Pancreas (tissue), 10 donors: ENCODE measurements around the gene P4HA1. TPM values are rescaled to one million over a fixed set of nuclear protein-coding genes. Genes with fewer than 3 reads are reported as not detected.

Experiments used
- ATAC-seq, 4 donors: fragments of 200-7000 bp; cut with Tn5 transposase; one replicate each; pipeline versions ENCODE4 v1.8.0 to v1.9.1; 2020; ENCODE audit warnings: mild to moderate bottlenecking in 4 of 4, moderate library complexity in 4 of 4
- DNase-seq, 6 donors: peaks; one replicate each; pipeline ENCODE4 v3.0.0-alpha.2; 2020
- FAIRE-seq: peaks from 2 replicates; lab custom pipeline; 2012; peaks lifted over from hg19 to GRCh38; lab: Jason Lieb, UNC
- H3K27ac ChIP-seq, 4 donors: fragments of 200-600 bp; sonication (generic); 1 replicate in 3 of 4; 2 replicates in 1 of 4; pipeline versions ENCODE4 v1.5.0 to v1.8.0; 2020
- H3K27me3 ChIP-seq, 4 donors: fragments of 200-600 bp; one replicate each; pipeline ENCODE4 v1.8.0; 2021
- H3K36me3 ChIP-seq, 3 donors: fragments of 200-600 bp; sonication (generic) in 1 of 3; one replicate each; pipeline versions ENCODE4 v1.5.0 to v1.8.0; 2020 to 2021
- H3K4me1 ChIP-seq, 3 donors: fragments of 200-600 bp; one replicate each; pipeline ENCODE4 v1.8.0; 2021
- H3K4me3 ChIP-seq, 4 donors: fragments of 200-600 bp; sonication (generic) in 2 of 4; one replicate each; pipeline versions ENCODE4 v1.5.0 to v1.8.0; 2020 to 2021
- H3K9me3 ChIP-seq, 4 donors: fragments of 200-600 bp; one replicate each; pipeline ENCODE4 v1.8.0; 2021
- CTCF ChIP-seq, 4 donors: fragments of 200-600 bp; sonication (generic) in 3 of 4; IDR thresholded peaks; one replicate each; pipeline versions ENCODE4 v1.5.0 to v1.8.0; 2021; ENCODE audit warnings: antibody characterized with exemption in 4 of 4
- WGBS, 2 donors: extraction: QIAGEN DNeasy Blood & Tissue Kit; methylation state at CpG; one replicate each; pipeline ENCODE4 v1.1.7; 2013; 5-methylcytosine and 5-hydroxymethylcytosine counted together
- intact Hi-C, 3 donors: fragments of 100-400 bp; cut with DNase I; formaldehyde crosslinking; loops; one replicate each; pipeline versions ENCODE4 v1.11.1 to v1.14.2; 2022
- polyA plus RNA-seq, 2 donors: library from polyadenylated mRNA; stranded (reverse); fragments of 200-250 nt; gene quantifications; one replicate each; pipeline ENCODE4 v1.2.3, GENCODE V29; 2013
- total RNA-seq, 6 donors: library from RNA; stranded (reverse); fragmentation: NEBNext Ultra II Directional in 4 of 6; extraction: Animal tissue kit (Norgen Biotek cat#: 25700) in 4 of 6; gene quantifications; one replicate each; pipeline versions ENCODE4 v1.2.1 to v1.2.4, GENCODE V29; 2021 to 2023
- donor health status: healthy with polysubstance abuse.
- donor health status: DM: no; HTN: no; CAD: no; lungs with moderate emphysema.
- donor health status: DM: no; HTN: no; CAD: no.
- donor health status: control.
- donor health status: control.
- donor health status: Bipolar disorder and iron deficiency.
- donor health status: DM: yes; HTN: yes; CAD: no.
- donor health status: DM: no; HTN: no; CAD: no.
- donor health status: DM: no; HTN: no; CAD: no.
- donor health status: DM: yes; HTN: yes; CAD: no.

P4HA1 gene
- total and polyA plus RNA-seq, 8 donors, result 3.8 to 26.1 (median 9.3) TPM

- no peak for FAIRE-seq
- Histone ChIP-seq H3K36me3 (no peaks in the 10 kb centered on the region), H3K4me1 (no peaks in the 10 kb centered on the region), H3K9me3 (no peaks in the 10 kb centered on the region), H3K27me3 (no peaks in the 10 kb centered on the region), H3K27ac (no peak overlapping the region), H3K4me3 (no peak overlapping the region)
- WGBS, 2 donors, result 89 to 91% methylated on average over 2 of the region's 2 CpGs
- intact Hi-C loops, result no loop called here
- no peak for ATAC-seq
- TF ChIP-seq CTCF (IDR thresholded peaks at IDR 0.05), result no peak
- DNase-seq, result no peak
These were observed 114.7 kb downstream of the P4HA1 start for GRCh38 chr10:72981882-72982529.

- H3K4me3 ChIP-seq, result no peak overlapping the region
- intact Hi-C loops, result no loop called here
- H3K9me3 ChIP-seq, result no peaks in the 10 kb centered on the region
- H3K27ac ChIP-seq, result no peak overlapping the region
- DNase-seq (no peak), FAIRE-seq (no peak), ATAC-seq (no peak)
- H3K36me3 ChIP-seq, result no peaks in the 10 kb centered on the region
- 72 to 93% methylated on average over 4 of the region's 4 CpGs for WGBS, 2 donors
- no peak for TF ChIP-seq CTCF (IDR thresholded peaks at IDR 0.05)
- no peaks in the 10 kb centered on the region for H3K27me3 ChIP-seq
- no peaks in the 10 kb centered on the region for H3K4me1 ChIP-seq
These were observed 115.4 kb downstream of the P4HA1 start for GRCh38 chr10:72981028-72981881.

- Histone ChIP-seq H3K9me3 (no peaks in the 10 kb centered on the region), H3K27me3 (no peaks in the 10 kb centered on the region), H3K27ac (no peak overlapping the region), H3K36me3 (no peaks in the 10 kb centered on the region), H3K4me3 (no peak overlapping the region), H3K4me1 (no peaks in the 10 kb centered on the region)
- no peak for FAIRE-seq
- 91 to 95% methylated on average over 2 of the region's 2 CpGs for WGBS, 2 donors
- DNase-seq, result no peak
- intact Hi-C loops, result no loop called here
- no peak for TF ChIP-seq CTCF (IDR thresholded peaks at IDR 0.05)
- ATAC-seq, result no peak
These were observed 116.3 kb downstream of the P4HA1 start for GRCh38 chr10:72980348-72980747.

- TF ChIP-seq CTCF (IDR thresholded peaks at IDR 0.05), result no peak
- intact Hi-C loops, result no loop called here
- H3K4me3 ChIP-seq, result no peak overlapping the region
- no peaks in the 10 kb centered on the region for H3K36me3 ChIP-seq
- DNase-seq (no peak), ATAC-seq (no peak), FAIRE-seq (no peak)
- no peak overlapping the region for H3K27ac ChIP-seq
- H3K4me1 ChIP-seq, result no peaks in the 10 kb centered on the region
- H3K27me3 ChIP-seq, result no peaks in the 10 kb centered on the region
- no peaks in the 10 kb centered on the region for H3K9me3 ChIP-seq
These were observed 117.0 kb downstream of the P4HA1 start for GRCh38 chr10:72979709-72980108.

- ATAC-seq, result no peak
- DNase-seq, result no peak
- no peak for TF ChIP-seq CTCF (IDR thresholded peaks at IDR 0.05)
- no peak for FAIRE-seq
- no peaks in the 10 kb centered on the region for H3K27me3 ChIP-seq
- no peaks in the 10 kb centered on the region for H3K36me3 ChIP-seq
- no peaks in the 10 kb centered on the region for H3K4me1 ChIP-seq
- H3K27ac ChIP-seq, result no peak overlapping the region
- WGBS, 2 donors, result 65 to 76% methylated on average over 1 of the region's 1 CpG
- no peaks in the 10 kb centered on the region for H3K9me3 ChIP-seq
- intact Hi-C loops, result no loop called here
- no peak overlapping the region for H3K4me3 ChIP-seq
These were observed 119.8 kb downstream of the P4HA1 start for GRCh38 chr10:72976886-72977285.
